ENCODE data around the gene GIMAP7.

GIMAP7 gene

GRCh38 chr7:150515248-150516147 lies 826 bp downstream of the GIMAP7 start:
- CTCF ChIA-PET, result no interaction called here
- POLR2A ChIA-PET, result no interaction called here
- H3K4me3 ChIP-seq (ENCODE audit: low read depth, low read length), result no peak overlapping the region
- TF ChIP-seq ZNF704 (tag by site-specific recombination; IDR thresholded peaks at IDR 0.05) (no peak), ZNF785 (tag by site-specific recombination; IDR thresholded peaks at IDR 0.05) (no peak), ZNF624 (tag by site-specific recombination; IDR thresholded peaks at IDR 0.05) (no peak), ZNF670 (tag by site-specific recombination; IDR thresholded peaks at IDR 0.05; ENCODE audit: low read depth) (no peak), KLF9 (tag by site-specific recombination; IDR thresholded peaks at IDR 0.05; ENCODE audit: low read depth) (no peak), ZNF394 (tag by site-specific recombination; IDR thresholded peaks at IDR 0.05; ENCODE audit: borderline replicate concordance) (no peak)
- TF ChIP-seq, protein P1, sequence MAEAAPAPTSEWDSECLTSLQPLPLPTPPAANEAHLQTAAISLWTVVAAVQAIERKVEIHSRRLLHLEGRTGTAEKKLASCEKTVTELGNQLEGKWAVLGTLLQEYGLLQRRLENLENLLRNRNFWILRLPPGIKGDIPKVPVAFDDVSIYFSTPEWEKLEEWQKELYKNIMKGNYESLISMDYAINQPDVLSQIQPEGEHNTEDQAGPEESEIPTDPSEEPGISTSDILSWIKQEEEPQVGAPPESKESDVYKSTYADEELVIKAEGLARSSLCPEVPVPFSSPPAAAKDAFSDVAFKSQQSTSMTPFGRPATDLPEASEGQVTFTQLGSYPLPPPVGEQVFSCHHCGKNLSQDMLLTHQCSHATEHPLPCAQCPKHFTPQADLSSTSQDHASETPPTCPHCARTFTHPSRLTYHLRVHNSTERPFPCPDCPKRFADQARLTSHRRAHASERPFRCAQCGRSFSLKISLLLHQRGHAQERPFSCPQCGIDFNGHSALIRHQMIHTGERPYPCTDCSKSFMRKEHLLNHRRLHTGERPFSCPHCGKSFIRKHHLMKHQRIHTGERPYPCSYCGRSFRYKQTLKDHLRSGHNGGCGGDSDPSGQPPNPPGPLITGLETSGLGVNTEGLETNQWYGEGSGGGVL (tag by site-specific recombination; IDR thresholded peaks at IDR 0.05), result no peak
- TF ChIP-seq, protein P2, sequence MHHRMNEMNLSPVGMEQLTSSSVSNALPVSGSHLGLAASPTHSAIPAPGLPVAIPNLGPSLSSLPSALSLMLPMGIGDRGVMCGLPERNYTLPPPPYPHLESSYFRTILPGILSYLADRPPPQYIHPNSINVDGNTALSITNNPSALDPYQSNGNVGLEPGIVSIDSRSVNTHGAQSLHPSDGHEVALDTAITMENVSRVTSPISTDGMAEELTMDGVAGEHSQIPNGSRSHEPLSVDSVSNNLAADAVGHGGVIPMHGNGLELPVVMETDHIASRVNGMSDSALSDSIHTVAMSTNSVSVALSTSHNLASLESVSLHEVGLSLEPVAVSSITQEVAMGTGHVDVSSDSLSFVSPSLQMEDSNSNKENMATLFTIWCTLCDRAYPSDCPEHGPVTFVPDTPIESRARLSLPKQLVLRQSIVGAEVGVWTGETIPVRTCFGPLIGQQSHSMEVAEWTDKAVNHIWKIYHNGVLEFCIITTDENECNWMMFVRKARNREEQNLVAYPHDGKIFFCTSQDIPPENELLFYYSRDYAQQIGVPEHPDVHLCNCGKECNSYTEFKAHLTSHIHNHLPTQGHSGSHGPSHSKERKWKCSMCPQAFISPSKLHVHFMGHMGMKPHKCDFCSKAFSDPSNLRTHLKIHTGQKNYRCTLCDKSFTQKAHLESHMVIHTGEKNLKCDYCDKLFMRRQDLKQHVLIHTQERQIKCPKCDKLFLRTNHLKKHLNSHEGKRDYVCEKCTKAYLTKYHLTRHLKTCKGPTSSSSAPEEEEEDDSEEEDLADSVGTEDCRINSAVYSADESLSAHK (tag by site-specific recombination; IDR thresholded peaks at IDR 0.05), result no peak
- H3K4me1 ChIP-seq (ENCODE audit: control insufficient read depth, insufficient read depth, low read length), result no peaks in the 10 kb centered on the region
- H3K36me3 ChIP-seq (ENCODE audit: control insufficient read depth in 2 of 2, insufficient read depth in 1 of 2, low read length in 2 of 2), result no peaks in the 10 kb centered on the region
- H3K9me3 ChIP-seq (ENCODE audit: control insufficient read depth, insufficient read depth, low read depth, low read length), result no peaks in the 10 kb centered on the region
- no peak overlapping the region for H3K27ac ChIP-seq (ENCODE audit: extremely low read depth, low read depth, low read length)

- Histone ChIP-seq H3K9me3 (ENCODE audit: control insufficient read depth, insufficient read depth, low read depth, low read length) (no peaks in the 10 kb centered on the region), H3K4me1 (ENCODE audit: control insufficient read depth, insufficient read depth, low read length) (no peaks in the 10 kb centered on the region), H3K4me3 (ENCODE audit: low read depth, low read length) (no peak overlapping the region), H3K36me3 (ENCODE audit: control insufficient read depth in 2 of 2, insufficient read depth in 1 of 2, low read length in 2 of 2) (no peaks in the 10 kb centered on the region), H3K27ac (ENCODE audit: extremely low read depth, low read depth, low read length) (no peak overlapping the region)
- ChIA-PET POLR2A (no interaction called here), CTCF (no interaction called here)
- TF ChIP-seq, protein P3, sequence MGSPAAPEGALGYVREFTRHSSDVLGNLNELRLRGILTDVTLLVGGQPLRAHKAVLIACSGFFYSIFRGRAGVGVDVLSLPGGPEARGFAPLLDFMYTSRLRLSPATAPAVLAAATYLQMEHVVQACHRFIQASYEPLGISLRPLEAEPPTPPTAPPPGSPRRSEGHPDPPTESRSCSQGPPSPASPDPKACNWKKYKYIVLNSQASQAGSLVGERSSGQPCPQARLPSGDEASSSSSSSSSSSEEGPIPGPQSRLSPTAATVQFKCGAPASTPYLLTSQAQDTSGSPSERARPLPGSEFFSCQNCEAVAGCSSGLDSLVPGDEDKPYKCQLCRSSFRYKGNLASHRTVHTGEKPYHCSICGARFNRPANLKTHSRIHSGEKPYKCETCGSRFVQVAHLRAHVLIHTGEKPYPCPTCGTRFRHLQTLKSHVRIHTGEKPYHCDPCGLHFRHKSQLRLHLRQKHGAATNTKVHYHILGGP (tag by site-specific recombination; IDR thresholded peaks at IDR 0.05), result no peak
- TF ChIP-seq ZNF24 (tag by site-specific recombination; IDR thresholded peaks at IDR 0.05) (no peak), ZNF146 (tag by site-specific recombination; IDR thresholded peaks at IDR 0.05) (no peak), ZNF335 (tag by site-specific recombination; conservative IDR thresholded peaks at IDR 0.05) (no peak), ZNF623 (tag by site-specific recombination; IDR thresholded peaks at IDR 0.05) (no peak), YY1 (tag by site-specific recombination; IDR thresholded peaks at IDR 0.05) (no peak), ZNF658 (tag by site-specific recombination; IDR thresholded peaks at IDR 0.05) (no peak), ZNF510 (tag by site-specific recombination; IDR thresholded peaks at IDR 0.05; ENCODE audit: insufficient replicate concordance) (no peak), ZFP3 (tag by site-specific recombination; IDR thresholded peaks at IDR 0.05; ENCODE audit: low read depth) (no peak), ZNF239 (tag by site-specific recombination; IDR thresholded peaks at IDR 0.05) (no peak), ZNF610 (tag by site-specific recombination; IDR thresholded peaks at IDR 0.05; ENCODE audit: borderline replicate concordance) (no peak), ZNF404 (tag by site-specific recombination; IDR thresholded peaks at IDR 0.05) (no peak), ZNF544 (tag by site-specific recombination; IDR thresholded peaks at IDR 0.05) (no peak), ZNF501 (tag by site-specific recombination; IDR thresholded peaks at IDR 0.05) (no peak)
- TF ChIP-seq, protein P4, sequence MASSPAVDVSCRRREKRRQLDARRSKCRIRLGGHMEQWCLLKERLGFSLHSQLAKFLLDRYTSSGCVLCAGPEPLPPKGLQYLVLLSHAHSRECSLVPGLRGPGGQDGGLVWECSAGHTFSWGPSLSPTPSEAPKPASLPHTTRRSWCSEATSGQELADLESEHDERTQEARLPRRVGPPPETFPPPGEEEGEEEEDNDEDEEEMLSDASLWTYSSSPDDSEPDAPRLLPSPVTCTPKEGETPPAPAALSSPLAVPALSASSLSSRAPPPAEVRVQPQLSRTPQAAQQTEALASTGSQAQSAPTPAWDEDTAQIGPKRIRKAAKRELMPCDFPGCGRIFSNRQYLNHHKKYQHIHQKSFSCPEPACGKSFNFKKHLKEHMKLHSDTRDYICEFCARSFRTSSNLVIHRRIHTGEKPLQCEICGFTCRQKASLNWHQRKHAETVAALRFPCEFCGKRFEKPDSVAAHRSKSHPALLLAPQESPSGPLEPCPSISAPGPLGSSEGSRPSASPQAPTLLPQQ (tag by site-specific recombination; IDR thresholded peaks at IDR 0.05), result no peak
- TF ChIP-seq, protein P5, sequence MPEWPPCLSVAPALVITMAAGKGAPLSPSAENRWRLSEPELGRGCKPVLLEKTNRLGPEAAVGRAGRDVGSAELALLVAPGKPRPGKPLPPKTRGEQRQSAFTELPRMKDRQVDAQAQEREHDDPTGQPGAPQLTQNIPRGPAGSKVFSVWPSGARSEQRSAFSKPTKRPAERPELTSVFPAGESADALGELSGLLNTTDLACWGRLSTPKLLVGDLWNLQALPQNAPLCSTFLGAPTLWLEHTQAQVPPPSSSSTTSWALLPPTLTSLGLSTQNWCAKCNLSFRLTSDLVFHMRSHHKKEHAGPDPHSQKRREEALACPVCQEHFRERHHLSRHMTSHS (tag by site-specific recombination; IDR thresholded peaks at IDR 0.05), result no peak
Measured at GRCh38 chr7:150516956-150517745, 2.5 kb downstream of the GIMAP7 start.
